Measurements from ENCODE around the gene ATP5F1B. TPM values are rescaled to one million over a fixed set of nuclear protein-coding genes. Genes with fewer than 3 reads are reported as not detected.

ATP5F1B gene
- total and polyA plus RNA-seq, 9 of the 15 experiments (the other 6 are each of a cell fraction or from before 2014, with no cell fraction given), result 908 to 3,125 (median 1,482) TPM

GRCh38 chr12:56602239-56602638 lies 43.5 kb downstream of the ATP5F1B start (continued):
- TF ChIP-seq, protein P1, sequence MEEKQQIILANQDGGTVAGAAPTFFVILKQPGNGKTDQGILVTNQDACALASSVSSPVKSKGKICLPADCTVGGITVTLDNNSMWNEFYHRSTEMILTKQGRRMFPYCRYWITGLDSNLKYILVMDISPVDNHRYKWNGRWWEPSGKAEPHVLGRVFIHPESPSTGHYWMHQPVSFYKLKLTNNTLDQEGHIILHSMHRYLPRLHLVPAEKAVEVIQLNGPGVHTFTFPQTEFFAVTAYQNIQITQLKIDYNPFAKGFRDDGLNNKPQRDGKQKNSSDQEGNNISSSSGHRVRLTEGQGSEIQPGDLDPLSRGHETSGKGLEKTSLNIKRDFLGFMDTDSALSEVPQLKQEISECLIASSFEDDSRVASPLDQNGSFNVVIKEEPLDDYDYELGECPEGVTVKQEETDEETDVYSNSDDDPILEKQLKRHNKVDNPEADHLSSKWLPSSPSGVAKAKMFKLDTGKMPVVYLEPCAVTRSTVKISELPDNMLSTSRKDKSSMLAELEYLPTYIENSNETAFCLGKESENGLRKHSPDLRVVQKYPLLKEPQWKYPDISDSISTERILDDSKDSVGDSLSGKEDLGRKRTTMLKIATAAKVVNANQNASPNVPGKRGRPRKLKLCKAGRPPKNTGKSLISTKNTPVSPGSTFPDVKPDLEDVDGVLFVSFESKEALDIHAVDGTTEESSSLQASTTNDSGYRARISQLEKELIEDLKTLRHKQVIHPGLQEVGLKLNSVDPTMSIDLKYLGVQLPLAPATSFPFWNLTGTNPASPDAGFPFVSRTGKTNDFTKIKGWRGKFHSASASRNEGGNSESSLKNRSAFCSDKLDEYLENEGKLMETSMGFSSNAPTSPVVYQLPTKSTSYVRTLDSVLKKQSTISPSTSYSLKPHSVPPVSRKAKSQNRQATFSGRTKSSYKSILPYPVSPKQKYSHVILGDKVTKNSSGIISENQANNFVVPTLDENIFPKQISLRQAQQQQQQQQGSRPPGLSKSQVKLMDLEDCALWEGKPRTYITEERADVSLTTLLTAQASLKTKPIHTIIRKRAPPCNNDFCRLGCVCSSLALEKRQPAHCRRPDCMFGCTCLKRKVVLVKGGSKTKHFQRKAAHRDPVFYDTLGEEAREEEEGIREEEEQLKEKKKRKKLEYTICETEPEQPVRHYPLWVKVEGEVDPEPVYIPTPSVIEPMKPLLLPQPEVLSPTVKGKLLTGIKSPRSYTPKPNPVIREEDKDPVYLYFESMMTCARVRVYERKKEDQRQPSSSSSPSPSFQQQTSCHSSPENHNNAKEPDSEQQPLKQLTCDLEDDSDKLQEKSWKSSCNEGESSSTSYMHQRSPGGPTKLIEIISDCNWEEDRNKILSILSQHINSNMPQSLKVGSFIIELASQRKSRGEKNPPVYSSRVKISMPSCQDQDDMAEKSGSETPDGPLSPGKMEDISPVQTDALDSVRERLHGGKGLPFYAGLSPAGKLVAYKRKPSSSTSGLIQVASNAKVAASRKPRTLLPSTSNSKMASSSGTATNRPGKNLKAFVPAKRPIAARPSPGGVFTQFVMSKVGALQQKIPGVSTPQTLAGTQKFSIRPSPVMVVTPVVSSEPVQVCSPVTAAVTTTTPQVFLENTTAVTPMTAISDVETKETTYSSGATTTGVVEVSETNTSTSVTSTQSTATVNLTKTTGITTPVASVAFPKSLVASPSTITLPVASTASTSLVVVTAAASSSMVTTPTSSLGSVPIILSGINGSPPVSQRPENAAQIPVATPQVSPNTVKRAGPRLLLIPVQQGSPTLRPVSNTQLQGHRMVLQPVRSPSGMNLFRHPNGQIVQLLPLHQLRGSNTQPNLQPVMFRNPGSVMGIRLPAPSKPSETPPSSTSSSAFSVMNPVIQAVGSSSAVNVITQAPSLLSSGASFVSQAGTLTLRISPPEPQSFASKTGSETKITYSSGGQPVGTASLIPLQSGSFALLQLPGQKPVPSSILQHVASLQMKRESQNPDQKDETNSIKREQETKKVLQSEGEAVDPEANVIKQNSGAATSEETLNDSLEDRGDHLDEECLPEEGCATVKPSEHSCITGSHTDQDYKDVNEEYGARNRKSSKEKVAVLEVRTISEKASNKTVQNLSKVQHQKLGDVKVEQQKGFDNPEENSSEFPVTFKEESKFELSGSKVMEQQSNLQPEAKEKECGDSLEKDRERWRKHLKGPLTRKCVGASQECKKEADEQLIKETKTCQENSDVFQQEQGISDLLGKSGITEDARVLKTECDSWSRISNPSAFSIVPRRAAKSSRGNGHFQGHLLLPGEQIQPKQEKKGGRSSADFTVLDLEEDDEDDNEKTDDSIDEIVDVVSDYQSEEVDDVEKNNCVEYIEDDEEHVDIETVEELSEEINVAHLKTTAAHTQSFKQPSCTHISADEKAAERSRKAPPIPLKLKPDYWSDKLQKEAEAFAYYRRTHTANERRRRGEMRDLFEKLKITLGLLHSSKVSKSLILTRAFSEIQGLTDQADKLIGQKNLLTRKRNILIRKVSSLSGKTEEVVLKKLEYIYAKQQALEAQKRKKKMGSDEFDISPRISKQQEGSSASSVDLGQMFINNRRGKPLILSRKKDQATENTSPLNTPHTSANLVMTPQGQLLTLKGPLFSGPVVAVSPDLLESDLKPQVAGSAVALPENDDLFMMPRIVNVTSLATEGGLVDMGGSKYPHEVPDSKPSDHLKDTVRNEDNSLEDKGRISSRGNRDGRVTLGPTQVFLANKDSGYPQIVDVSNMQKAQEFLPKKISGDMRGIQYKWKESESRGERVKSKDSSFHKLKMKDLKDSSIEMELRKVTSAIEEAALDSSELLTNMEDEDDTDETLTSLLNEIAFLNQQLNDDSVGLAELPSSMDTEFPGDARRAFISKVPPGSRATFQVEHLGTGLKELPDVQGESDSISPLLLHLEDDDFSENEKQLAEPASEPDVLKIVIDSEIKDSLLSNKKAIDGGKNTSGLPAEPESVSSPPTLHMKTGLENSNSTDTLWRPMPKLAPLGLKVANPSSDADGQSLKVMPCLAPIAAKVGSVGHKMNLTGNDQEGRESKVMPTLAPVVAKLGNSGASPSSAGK (IDR thresholded peaks at IDR 0.05), result no peak
